NB4 (cell line): Measurements from ENCODE around the gene PHKA1.

Experiments used
- DNase-seq: peaks from one replicate; pipeline ENCODE4 v3.0.0; 2010; ENCODE audit warnings: low read depth
- H3K4me3 ChIP-seq: one replicate; pipeline ENCODE4 v1.5.1; 2011; ENCODE audit warnings: mild to moderate bottlenecking, low read depth, low read length, moderate library complexity
- MYC ChIP-seq: IDR thresholded peaks from 2 replicates; pipeline ENCODE4 v1.6.1; 2011; ENCODE audit warnings: low read depth, low read length
- POLR2A ChIP-seq: IDR thresholded peaks from 2 replicates; pipeline ENCODE4 v1.6.1; 2011; ENCODE audit warnings: mild to moderate bottlenecking; ENCODE audit not compliant: insufficient read length; ENCODE audit errors: extremely low read depth
- TF ChIP-seq, protein P1 (sequence below): IDR thresholded peaks from one replicate; pipeline ENCODE4 v1.5.1; 2012; ENCODE audit warnings: low read depth, low read length
- TF ChIP-seq, protein P2 (sequence below): IDR thresholded peaks from 2 replicates; pipeline ENCODE4 v1.6.1; 2011; ENCODE audit warnings: low read depth, low read length

Gene PHKA1

DNA sequence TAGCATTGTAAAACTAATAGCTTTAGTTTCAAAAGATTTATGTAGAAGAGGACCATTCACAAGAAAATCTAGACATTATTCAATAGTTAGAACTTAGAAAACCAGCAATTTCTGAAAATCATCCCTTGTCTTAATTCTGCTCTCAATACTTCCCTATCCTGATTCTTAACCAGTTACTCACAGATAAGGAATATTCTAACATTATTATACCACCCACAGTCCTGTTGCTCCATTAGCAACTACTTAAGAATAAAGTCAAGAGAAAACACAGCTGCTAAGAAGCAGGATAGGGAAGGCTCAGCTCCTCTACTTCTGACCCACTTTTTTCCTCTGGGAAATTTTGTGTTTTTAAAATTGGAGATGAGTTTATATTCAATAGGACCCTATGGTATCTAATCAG is 47.7 kb downstream of the PHKA1 start:
- no peak for DNase-seq
- TF ChIP-seq POLR2A (no peak), MYC (no peak)
- TF ChIP-seq, protein P1, sequence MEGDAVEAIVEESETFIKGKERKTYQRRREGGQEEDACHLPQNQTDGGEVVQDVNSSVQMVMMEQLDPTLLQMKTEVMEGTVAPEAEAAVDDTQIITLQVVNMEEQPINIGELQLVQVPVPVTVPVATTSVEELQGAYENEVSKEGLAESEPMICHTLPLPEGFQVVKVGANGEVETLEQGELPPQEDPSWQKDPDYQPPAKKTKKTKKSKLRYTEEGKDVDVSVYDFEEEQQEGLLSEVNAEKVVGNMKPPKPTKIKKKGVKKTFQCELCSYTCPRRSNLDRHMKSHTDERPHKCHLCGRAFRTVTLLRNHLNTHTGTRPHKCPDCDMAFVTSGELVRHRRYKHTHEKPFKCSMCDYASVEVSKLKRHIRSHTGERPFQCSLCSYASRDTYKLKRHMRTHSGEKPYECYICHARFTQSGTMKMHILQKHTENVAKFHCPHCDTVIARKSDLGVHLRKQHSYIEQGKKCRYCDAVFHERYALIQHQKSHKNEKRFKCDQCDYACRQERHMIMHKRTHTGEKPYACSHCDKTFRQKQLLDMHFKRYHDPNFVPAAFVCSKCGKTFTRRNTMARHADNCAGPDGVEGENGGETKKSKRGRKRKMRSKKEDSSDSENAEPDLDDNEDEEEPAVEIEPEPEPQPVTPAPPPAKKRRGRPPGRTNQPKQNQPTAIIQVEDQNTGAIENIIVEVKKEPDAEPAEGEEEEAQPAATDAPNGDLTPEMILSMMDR: no peak
- TF ChIP-seq, protein P2, sequence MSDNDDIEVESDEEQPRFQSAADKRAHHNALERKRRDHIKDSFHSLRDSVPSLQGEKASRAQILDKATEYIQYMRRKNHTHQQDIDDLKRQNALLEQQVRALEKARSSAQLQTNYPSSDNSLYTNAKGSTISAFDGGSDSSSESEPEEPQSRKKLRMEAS: no peak
- no peak overlapping the region for H3K4me3 ChIP-seq

DNA sequence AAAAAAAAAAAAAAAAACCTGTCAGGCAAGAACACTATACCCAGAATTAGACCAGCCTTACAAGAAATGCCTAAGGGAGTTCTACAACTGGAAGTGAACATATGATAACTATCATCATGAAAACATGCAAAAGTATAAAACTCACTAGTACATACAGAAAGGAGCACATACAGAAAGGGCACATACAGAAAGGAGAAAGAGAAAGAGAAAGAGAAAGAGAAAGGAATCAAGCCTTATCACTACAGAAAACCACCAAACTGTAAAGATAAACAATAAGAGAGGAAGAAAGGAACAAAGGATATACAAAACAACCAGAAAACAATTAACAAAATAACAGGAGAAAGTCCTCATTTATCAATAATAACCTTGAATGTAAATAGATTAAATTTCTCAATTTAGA is 50.4 kb downstream of the PHKA1 start:
- TF ChIP-seq, protein P1: no peak
- TF ChIP-seq POLR2A (no peak), MYC (no peak)
- TF ChIP-seq, protein P2: no peak
- no peak for DNase-seq
- no peak overlapping the region for H3K4me3 ChIP-seq

DNA sequence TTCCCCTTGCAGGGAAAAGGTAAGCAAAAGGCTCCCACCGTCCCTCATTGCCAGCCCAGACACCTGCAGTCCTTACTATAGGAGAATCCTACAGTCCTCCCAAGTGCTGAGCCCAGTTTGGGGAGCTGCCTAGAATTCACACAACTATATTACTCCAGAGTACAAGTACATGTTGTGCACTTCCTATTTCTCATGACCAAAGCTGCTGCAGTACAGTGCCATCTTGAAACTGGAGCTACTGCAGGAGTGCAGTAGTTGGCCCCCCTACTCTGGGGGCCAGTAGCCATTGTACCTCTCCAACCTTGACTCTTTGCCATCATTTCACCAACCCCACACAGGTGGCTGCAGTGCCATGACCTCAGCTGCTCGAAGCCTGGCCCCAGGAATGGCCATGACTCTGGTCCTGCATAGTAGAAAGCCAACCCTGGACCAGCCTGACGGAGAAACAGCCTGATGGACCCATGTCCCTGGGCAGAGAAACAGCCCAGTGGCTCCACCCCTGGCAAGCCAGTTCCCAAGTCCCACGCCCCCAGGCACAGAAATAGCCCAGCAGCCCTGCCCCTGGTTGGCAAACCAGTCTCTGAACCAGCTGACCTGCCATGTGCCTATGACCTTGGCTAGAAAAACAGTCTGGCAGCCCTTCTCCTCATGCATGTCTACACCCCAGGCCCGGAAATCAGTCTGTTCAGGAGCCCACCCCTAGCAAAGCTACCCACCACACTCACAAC is 51.9 kb downstream of the PHKA1 start:
- TF ChIP-seq, protein P1: no peak
- TF ChIP-seq, protein P2: no peak
- TF ChIP-seq POLR2A (no peak), MYC (no peak)
- no peak overlapping the region for H3K4me3 ChIP-seq
- no peak for DNase-seq

DNA sequence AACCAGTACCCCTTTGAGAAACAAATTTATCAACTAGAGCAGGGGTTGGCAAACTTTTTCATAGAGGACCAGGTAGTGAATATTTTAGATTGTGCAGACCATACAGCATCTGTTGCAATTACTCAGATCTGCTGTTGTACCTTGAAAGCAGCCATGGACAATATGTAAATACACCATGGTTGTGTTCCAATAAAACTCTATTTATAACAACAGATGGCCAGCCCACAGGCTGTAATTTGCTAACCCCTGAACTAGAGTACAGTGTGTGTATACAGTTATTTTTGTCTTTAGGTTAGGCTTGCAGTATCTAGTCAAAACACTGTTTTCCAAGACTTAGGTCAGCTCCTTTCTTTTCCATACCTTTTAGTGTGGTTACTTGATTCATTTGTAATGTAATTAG is 54.4 kb downstream of the PHKA1 start:
- H3K4me3 ChIP-seq: no peak overlapping the region
- no peak for DNase-seq
- TF ChIP-seq MYC (no peak), POLR2A (no peak)
- TF ChIP-seq, protein P2: no peak
- TF ChIP-seq, protein P1: no peak

DNA sequence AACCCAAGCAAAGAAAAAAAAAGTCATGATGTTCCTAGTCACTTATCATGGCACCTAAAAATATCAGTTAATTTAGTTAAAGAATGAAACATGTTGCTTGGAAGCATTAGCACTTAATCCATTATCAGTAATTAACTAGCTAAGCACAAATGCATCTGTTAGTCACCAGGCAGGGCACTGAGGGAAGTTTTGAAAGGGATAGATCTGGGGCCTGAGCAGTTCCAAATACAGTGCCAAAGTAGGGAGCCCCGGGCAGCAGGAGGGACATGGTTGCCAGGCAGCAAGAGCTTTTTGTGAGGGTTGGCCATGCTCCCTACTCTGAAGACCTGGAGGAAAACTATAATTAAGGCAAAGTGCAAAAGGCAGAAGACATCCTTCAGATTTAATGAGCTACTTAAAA is 62.0 kb downstream of the PHKA1 start:
- H3K4me3 ChIP-seq: no peak overlapping the region
- TF ChIP-seq POLR2A: no peak
- no peak for DNase-seq

DNA sequence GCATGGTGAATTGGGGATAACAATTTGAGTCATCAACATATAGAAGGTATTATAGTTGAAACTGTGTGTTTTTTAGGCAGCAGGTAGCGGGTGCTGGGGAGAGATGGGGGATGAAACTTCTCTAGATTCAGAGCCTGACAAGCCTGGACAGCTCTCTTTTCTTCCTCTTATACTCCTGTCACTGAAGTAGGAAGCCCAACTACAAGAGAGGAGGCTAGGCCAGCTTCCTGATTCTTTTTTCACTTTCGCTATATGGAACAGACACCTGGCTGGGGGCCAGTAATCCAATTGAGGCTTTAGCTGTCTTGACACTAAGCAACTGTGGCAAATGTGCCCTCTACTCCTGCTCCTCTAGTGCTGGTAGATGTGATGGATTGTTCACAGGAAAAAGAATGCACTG is 69.2 kb downstream of the PHKA1 start:
- TF ChIP-seq, protein P1: no peak
- no peak for TF ChIP-seq MYC
- TF ChIP-seq, protein P2: no peak
- no peak for TF ChIP-seq POLR2A
- no peak for DNase-seq
- H3K4me3 ChIP-seq: no peak overlapping the region
